Osteoblast (primary cell): Measurements from ENCODE around the gene DAG1. TPM values are rescaled to one million over a fixed set of nuclear protein-coding genes. Genes with fewer than 3 reads are reported as not detected.

ENCODE experiments used
- DNase-seq: peaks from one replicate; pipeline ENCODE4 v3.0.0; 2011; ENCODE audit warnings: low spot score, mixed read lengths; ENCODE audit not compliant: insufficient read length; ENCODE audit errors: missing footprints
- H2AFZ ChIP-seq: 2 replicates; pipeline ENCODE4 v1.6.0; 2011; ENCODE audit warnings: mild to moderate bottlenecking, low read length
- H3K27ac ChIP-seq: 2 replicates; pipeline ENCODE4 v1.5.1; 2011; ENCODE audit warnings: mild to moderate bottlenecking, low read depth, low read length, moderate library complexity
- H3K27me3 ChIP-seq: 2 replicates; pipeline ENCODE4 v1.6.0; 2012; ENCODE audit warnings: mild to moderate bottlenecking, control low read depth, inconsistent platforms, low read length, moderate library complexity; ENCODE audit not compliant: insufficient read depth
- H3K36me3 ChIP-seq: 2 replicates; pipeline ENCODE4 v1.5.1; 2011; ENCODE audit warnings: mild to moderate bottlenecking, low read length, control low read depth, moderate library complexity; ENCODE audit not compliant: insufficient read depth
- H3K4me1 ChIP-seq: 2 replicates; pipeline ENCODE4 v1.5.1; 2011; ENCODE audit warnings: mild to moderate bottlenecking, low read length, control low read depth, moderate library complexity; ENCODE audit not compliant: insufficient read depth
- H3K4me2 ChIP-seq: 2 replicates; pipeline ENCODE4 v1.6.0; 2011; ENCODE audit warnings: mild to moderate bottlenecking, low read length; ENCODE audit not compliant: insufficient read depth
- H3K4me3 ChIP-seq: fragments of 200-600 bp; sonication (generic); 3 replicates; pipeline ENCODE4 v1.5.1; 2012; ENCODE audit warnings: mild to moderate bottlenecking, low read length, inconsistent platforms; ENCODE audit not compliant: insufficient read depth
- H3K79me2 ChIP-seq: 2 replicates; pipeline ENCODE4 v1.6.0; 2012; ENCODE audit warnings: mild to moderate bottlenecking, low read length, control low read depth, inconsistent platforms; ENCODE audit not compliant: insufficient read depth
- H3K9me3 ChIP-seq: 2 replicates; pipeline ENCODE4 v1.5.1; 2011; ENCODE audit warnings: low read depth, low read length, control low read depth
- H4K20me1 ChIP-seq: 2 replicates; pipeline ENCODE4 v1.6.0; 2012; ENCODE audit warnings: mild to moderate bottlenecking, low read length, control low read depth; ENCODE audit not compliant: insufficient read depth
- total RNA-seq: library from RNA; depleted of rRNA; stranded (reverse); fragments of >200 nt; gene quantifications from 2 replicates; pipeline ENCODE4 v1.2.3, GENCODE V29; 2012
- TF ChIP-seq, protein P1 (sequence below): IDR thresholded peaks from 2 replicates; pipeline ENCODE4 v1.5.1; 2011; ENCODE audit warnings: mild to moderate bottlenecking, low read depth, low read length, moderate library complexity; ENCODE audit errors: extremely low read depth

The DAG1 gene
- total RNA-seq, 1 donor = 55.4 TPM

DNA sequence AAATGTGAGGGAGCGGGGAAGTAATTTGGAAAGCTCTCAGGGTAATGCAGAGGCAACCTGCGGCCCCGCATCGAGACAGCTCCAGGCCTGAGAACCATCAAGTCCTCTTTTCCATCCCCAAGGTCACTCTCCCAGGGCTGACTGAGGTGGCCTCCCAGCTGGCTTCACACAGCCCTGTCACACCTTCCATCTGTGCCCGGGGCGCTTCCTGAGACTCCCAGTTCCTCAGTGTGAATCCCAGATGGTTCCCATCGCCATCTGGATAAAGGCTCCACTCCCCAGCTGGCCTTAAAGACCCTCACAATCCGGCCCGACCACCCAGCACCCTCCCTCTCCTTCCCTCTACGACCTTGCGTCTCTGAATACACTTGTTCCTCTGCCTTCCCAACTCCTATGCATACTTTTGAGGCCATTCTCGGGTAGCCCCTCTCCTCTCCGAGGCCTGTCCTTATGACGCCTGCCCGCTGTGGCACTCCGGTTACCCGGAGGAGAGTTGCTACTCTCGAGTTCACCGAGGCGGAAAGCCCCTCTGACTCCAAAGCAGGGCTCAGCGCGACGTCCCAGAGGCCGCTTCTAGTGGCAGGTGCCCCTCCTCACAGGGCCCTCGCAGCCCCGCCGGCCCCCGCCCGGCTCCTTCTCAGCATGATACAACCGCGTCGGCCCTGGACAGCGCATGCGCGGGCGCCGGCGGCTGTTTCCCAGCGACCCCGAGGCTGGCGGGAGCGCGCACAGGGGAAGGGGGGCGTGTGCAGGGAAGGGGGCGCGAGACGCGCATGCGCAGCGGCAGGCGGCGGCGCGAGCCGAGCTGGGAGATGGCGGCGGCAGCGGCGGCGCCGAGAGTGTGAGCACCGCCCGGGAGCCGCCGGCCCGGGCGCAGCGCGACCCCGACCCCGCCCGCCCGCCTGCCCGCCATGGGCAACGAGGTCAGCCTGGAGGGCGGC is 83.9 kb downstream of the DAG1 start, which contains the start of gene BSN:
BSN (plus strand) TSS at position 786 of the 941 bp plus-strand sequence; CDS start at position 912, 126 bp downstream.
- H3K4me3 ChIP-seq = peak within 1 kb of the TSS; percentile 84
- H3K4me1 ChIP-seq = peaks cover 7% of the 10 kb centered on the region
- H3K36me3 ChIP-seq = no peaks in the 10 kb centered on the region
- H3K79me2 ChIP-seq = no peaks in the 10 kb centered on the region
- H3K4me2 ChIP-seq = peak within 1 kb of the TSS; percentile 98
- no peaks in the 10 kb centered on the region for H4K20me1 ChIP-seq
- H2AFZ ChIP-seq = peak within 1 kb of the TSS; percentile 96
- H3K27ac ChIP-seq = peak within 1 kb of the TSS; percentile 56
- H3K27me3 ChIP-seq = peaks cover 17% of the 10 kb centered on the region
- H3K9me3 ChIP-seq = no peaks in the 10 kb centered on the region
- TF ChIP-seq, protein P1, sequence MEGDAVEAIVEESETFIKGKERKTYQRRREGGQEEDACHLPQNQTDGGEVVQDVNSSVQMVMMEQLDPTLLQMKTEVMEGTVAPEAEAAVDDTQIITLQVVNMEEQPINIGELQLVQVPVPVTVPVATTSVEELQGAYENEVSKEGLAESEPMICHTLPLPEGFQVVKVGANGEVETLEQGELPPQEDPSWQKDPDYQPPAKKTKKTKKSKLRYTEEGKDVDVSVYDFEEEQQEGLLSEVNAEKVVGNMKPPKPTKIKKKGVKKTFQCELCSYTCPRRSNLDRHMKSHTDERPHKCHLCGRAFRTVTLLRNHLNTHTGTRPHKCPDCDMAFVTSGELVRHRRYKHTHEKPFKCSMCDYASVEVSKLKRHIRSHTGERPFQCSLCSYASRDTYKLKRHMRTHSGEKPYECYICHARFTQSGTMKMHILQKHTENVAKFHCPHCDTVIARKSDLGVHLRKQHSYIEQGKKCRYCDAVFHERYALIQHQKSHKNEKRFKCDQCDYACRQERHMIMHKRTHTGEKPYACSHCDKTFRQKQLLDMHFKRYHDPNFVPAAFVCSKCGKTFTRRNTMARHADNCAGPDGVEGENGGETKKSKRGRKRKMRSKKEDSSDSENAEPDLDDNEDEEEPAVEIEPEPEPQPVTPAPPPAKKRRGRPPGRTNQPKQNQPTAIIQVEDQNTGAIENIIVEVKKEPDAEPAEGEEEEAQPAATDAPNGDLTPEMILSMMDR = no peak
- peak; percentile 100 for DNase-seq

DNA sequence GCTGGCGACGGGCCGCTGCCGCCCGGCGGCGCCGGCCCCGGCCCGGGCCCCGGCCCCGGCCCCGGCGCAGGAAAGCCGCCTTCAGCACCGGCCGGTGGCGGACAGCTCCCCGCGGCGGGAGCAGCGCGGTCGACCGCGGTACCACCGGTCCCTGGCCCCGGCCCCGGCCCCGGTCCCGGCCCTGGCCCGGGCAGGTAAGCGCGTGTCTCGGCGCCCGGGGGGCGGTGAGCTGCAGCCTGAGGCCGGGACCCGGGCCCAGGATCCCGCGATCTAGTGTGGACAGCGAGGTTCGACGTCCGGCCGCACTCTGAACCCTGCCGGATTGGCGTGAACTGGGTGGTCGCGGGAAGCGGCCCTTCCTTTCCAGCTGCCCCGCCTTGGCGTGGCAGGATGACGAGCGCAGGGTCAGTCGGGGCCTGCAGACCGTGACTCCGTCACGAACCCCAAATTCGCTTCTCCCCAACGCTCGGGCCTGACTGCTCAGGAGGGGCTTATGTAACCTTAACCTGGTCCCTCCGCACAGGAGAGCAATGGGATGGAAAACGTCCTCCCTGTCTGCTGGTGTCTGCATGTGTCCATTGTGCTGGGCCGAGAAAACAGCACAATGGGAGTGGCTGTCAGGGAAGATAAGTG is 84.7 kb downstream of the DAG1 start:
- Histone ChIP-seq H3K9me3 (no peaks in the 10 kb centered on the region), H2AFZ (no peak overlapping the region), H3K27ac (no peak overlapping the region), H3K4me2 (peak overlapping the region; percentile 68), H3K79me2 (no peaks in the 10 kb centered on the region), H4K20me1 (no peaks in the 10 kb centered on the region), H3K4me3 (peak overlapping the region; percentile 58), H3K36me3 (no peaks in the 10 kb centered on the region), H3K4me1 (peaks cover 7% of the 10 kb centered on the region), H3K27me3 (peaks cover 17% of the 10 kb centered on the region)
- peak; percentile 54 for DNase-seq
- TF ChIP-seq, protein P1 = no peak

DNA sequence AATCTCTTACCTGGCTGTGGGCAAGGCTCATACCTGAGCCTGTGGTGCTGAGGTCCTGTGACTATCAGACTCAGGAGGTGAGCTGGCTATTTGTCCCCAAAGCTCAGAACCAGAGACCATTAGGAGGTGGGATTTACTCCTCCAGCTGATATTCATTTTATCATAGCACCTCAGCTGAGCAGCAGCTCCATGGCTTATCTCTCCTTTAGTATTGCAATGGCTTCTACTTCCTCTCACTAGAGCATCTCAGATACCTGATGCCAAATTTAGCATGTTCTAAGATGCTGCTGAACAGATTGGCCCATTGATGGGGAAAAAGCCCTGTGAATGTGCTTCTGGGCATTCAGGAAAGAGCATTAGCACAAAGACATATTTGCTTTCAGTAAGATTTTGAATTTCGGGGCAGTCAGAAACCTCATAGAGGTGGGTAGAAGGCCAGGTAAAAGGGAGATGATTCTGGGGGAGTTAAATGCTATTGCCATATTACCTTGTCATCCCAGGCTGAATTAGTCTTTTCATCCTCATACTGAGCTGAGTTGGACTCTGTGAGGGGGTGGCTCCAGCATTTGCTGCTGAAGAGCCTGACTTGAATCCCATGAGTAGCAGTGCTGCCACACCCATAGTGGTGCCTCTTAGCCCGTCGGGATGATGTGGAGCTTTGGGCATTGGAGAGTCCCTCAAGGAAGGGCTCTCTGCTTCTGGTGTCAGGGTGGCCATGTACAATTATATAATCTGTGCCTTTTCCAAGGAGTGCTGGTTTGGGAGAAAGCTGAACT is 86.6 kb downstream of the DAG1 start:
- no peaks in the 10 kb centered on the region for H3K9me3 ChIP-seq
- H4K20me1 ChIP-seq = no peaks in the 10 kb centered on the region
- no peak overlapping the region for H3K4me3 ChIP-seq
- H3K36me3 ChIP-seq = no peaks in the 10 kb centered on the region
- H2AFZ ChIP-seq = no peak overlapping the region
- peaks cover 7% of the 10 kb centered on the region for H3K4me1 ChIP-seq
- TF ChIP-seq, protein P1 = no peak
- DNase-seq = no peak
- H3K27me3 ChIP-seq = peaks cover 20% of the 10 kb centered on the region
- H3K4me2 ChIP-seq = no peak overlapping the region
- H3K27ac ChIP-seq = no peak overlapping the region
- no peaks in the 10 kb centered on the region for H3K79me2 ChIP-seq
